Gastroesophageal sphincter (tissue), 4 donors: ENCODE results near the gene HEMGN. TPM values are rescaled to one million over a fixed set of nuclear protein-coding genes. Genes with fewer than 3 reads are reported as not detected.

Source experiments
- ATAC-seq: fragments of 150-250 bp; one replicate; pipeline ENCODE4 v1.9.1; 2016; ENCODE audit warnings: mild to moderate bottlenecking, moderate library complexity
- H3K27ac ChIP-seq, 4 donors: fragments of 200-600 bp; sonication (generic) in 3 of 4; 1 replicate in 3 of 4; 2 replicates in 1 of 4; pipeline ENCODE4 v1.5.1; 2016 to 2019
- H3K27me3 ChIP-seq: fragments of 200-600 bp; sonication (generic); one replicate; pipeline ENCODE4 v1.5.1; 2019
- H3K36me3 ChIP-seq, 2 donors: fragments of 200-600 bp; sonication (generic); one replicate each; pipeline ENCODE4 v1.5.1; 2019; ENCODE audit warnings: control low read depth in 1 of 2
- H3K4me1 ChIP-seq, 3 donors: fragments of 200-600 bp; sonication (generic); 1 replicate in 2 of 3; 2 replicates in 1 of 3; pipeline ENCODE4 v1.5.1; 2016 to 2019; ENCODE audit warnings: control low read depth in 2 of 3
- H3K4me3 ChIP-seq, 2 donors: fragments of 200-600 bp; sonication (generic); one replicate each; pipeline ENCODE4 v1.5.1; 2019; ENCODE audit warnings: mild to moderate bottlenecking in 1 of 2, moderate library complexity in 1 of 2
- H3K9me3 ChIP-seq, 3 donors: fragments of 200-600 bp; sonication (generic); one replicate each; pipeline ENCODE4 v1.5.1; 2017 to 2019; ENCODE audit warnings: control low read depth in 2 of 3
- EP300 ChIP-seq: sonication (generic); formaldehyde crosslinking; IDR thresholded peaks from one replicate; pipeline ENCODE4 v1.6.1; 2017; ENCODE audit warnings: antibody characterized with exemption, mild to moderate bottlenecking
- POLR2A ChIP-seq, 2 donors: fragments of 450-650 bp; IDR thresholded peaks; one replicate each; pipeline ENCODE4 v1.6.1; 2017; ENCODE audit warnings: antibody characterized with exemption in 2 of 2, mild to moderate bottlenecking in 2 of 2, moderate library complexity in 1 of 2
- POLR2AphosphoS5 ChIP-seq: sonication (generic); formaldehyde crosslinking; IDR thresholded peaks from one replicate; pipeline ENCODE4 v1.6.1; 2017; ENCODE audit warnings: antibody characterized with exemption
- WGBS, 2 donors: methylation state at CpG; one replicate each; pipeline ENCODE4 v1.1.5; 2018; ENCODE audit warnings: low coverage in 1 of 2; 5-methylcytosine and 5-hydroxymethylcytosine counted together
- total RNA-seq, 4 donors: library from RNA; depleted of rRNA; stranded (reverse); fragments of >200 nt; gene quantifications; one replicate each; pipeline ENCODE4 v1.1.0, GENCODE V29; 2016
- TF ChIP-seq, protein P1 (sequence below), 4 experiments: fragments of 200-600 bp in 2 of 4; fragments of 450-650 bp in 2 of 4; sonication (generic) in 1 of 4; IDR thresholded peaks; one replicate each; pipeline ENCODE4 v1.5.1; 2017 to 2019; ENCODE audit warnings: antibody characterized with exemption in 4 of 4, mild to moderate bottlenecking in 2 of 4, moderate library complexity in 2 of 4

Gene HEMGN
- total RNA-seq, 4 donors from 2014 or later: not detected

DNA sequence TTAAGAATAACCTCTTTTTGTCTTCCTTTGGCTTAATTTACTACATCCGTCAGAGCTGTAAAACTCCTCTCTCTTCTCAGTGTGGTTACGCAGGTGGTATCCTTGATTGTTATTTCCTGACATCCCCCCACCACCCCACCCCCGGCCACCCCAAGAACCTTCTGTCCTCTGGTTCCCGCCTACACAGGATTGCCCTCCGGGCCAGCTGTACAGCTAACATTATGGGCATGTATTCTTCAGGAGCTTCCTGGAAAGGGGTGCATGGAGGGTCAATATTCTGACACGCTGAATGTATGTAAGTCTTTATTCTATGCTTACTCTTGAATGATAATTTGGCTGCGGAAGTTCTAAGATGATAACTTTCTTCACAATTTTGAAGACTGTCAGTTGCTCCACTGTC is 32.2 kb upstream of the HEMGN start:
- no peak overlapping the region for H3K27ac ChIP-seq
- H3K4me3 ChIP-seq: no peak overlapping the region
- H3K4me1 ChIP-seq: no peaks in the 10 kb centered on the region
- H3K27me3 ChIP-seq: peaks cover 39% of the 10 kb centered on the region
- H3K36me3 ChIP-seq: no peaks in the 10 kb centered on the region
- no peak for ATAC-seq
- 56 to 76% methylated on average over 2 to 4 of the region's 7 CpGs for WGBS, 2 donors
- no peaks in the 10 kb centered on the region for H3K9me3 ChIP-seq
- TF ChIP-seq POLR2AphosphoS5: no peak
- no peak for TF ChIP-seq POLR2A (IDR thresholded peaks at IDR 0.05)
- no peak for TF ChIP-seq EP300
- TF ChIP-seq, protein P1, sequence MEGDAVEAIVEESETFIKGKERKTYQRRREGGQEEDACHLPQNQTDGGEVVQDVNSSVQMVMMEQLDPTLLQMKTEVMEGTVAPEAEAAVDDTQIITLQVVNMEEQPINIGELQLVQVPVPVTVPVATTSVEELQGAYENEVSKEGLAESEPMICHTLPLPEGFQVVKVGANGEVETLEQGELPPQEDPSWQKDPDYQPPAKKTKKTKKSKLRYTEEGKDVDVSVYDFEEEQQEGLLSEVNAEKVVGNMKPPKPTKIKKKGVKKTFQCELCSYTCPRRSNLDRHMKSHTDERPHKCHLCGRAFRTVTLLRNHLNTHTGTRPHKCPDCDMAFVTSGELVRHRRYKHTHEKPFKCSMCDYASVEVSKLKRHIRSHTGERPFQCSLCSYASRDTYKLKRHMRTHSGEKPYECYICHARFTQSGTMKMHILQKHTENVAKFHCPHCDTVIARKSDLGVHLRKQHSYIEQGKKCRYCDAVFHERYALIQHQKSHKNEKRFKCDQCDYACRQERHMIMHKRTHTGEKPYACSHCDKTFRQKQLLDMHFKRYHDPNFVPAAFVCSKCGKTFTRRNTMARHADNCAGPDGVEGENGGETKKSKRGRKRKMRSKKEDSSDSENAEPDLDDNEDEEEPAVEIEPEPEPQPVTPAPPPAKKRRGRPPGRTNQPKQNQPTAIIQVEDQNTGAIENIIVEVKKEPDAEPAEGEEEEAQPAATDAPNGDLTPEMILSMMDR (IDR thresholded peaks at IDR 0.05): no peak

DNA sequence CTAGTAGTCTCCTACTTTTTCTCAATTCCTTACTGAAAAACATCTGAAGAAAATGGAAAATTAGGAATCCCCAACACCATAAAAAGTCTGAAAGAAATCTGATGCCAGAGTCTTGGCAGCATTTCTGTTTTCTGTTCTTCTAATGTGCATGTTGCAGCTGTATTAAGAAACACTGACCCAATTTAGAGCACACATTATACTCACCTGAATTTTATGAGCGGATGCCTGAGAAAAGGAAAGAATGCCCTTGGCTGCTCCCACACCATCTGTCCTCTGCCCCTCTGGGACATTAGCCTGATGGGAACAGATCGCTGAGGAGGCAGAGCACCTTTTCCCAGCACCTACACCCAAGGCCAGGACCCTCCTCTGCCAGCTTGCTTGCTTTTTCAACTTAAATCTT is 31.0 kb upstream of the HEMGN start:
- Histone ChIP-seq H3K4me1 (no peaks in the 10 kb centered on the region), H3K36me3 (no peaks in the 10 kb centered on the region), H3K9me3 (no peaks in the 10 kb centered on the region), H3K27me3 (peaks cover 39% of the 10 kb centered on the region), H3K27ac (no peak overlapping the region), H3K4me3 (no peak overlapping the region)
- TF ChIP-seq, protein P1 (IDR thresholded peaks at IDR 0.05): no peak
- TF ChIP-seq POLR2A (IDR thresholded peaks at IDR 0.05) (no peak), EP300 (no peak), POLR2AphosphoS5 (no peak)
- WGBS, 2 donors: 73 to 86% methylated on average over 1 to 2 of the region's 2 CpGs
- no peak for ATAC-seq

DNA sequence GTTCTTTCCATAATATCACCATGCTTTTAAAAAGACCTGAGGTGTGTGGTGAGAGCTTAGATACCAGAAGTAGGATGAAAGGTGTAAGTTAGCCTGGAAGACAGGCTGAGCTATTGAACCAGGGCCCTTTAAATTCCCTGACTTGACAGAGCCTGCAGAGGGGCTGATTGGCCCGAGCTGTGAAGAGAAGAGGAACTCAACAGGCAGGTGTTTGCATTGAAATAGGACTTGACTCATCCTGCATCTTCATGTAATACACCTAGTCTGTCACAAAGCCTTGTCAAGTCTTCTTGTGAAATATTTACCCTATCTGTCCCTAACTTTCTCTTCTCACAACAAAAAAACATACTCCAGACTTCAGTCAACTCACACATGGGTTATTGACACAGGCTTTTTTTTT is 28.5 kb upstream of the HEMGN start:
- H3K4me3 ChIP-seq: no peak overlapping the region
- H3K4me1 ChIP-seq: no peaks in the 10 kb centered on the region
- H3K27ac ChIP-seq: no peak overlapping the region
- peaks cover 31% of the 10 kb centered on the region for H3K27me3 ChIP-seq
- ATAC-seq: no peak
- 6 to 14% methylated on average over 1 of the region's 1 CpG for WGBS, 2 donors
- TF ChIP-seq POLR2A (IDR thresholded peaks at IDR 0.05): no peak
- TF ChIP-seq POLR2AphosphoS5: no peak
- no peak for TF ChIP-seq EP300
- TF ChIP-seq, protein P1 (IDR thresholded peaks at IDR 0.05): no peak
- H3K9me3 ChIP-seq: no peaks in the 10 kb centered on the region
- H3K36me3 ChIP-seq: no peaks in the 10 kb centered on the region

DNA sequence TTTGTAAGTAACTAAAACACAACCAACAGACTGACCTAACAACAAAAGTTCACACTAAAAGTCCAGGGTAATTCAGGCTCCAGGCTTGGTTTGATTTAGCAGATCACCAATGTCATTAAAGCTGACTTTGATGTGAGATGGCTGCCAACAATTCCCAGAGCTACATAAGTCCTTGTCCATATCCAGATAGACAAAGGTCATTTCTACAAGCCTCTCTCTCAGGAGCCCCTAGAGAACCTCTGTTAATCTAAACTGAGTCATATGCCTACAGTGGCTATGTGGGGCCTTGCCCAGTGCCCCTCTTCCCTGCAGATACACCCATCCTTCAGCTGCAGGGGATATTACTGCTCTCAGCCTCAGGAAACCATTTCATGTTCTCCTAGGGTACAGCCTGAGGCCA is 26.9 kb upstream of the HEMGN start:
- no peak for ATAC-seq
- Histone ChIP-seq H3K36me3 (no peaks in the 10 kb centered on the region), H3K27me3 (peaks cover 22% of the 10 kb centered on the region), H3K27ac (no peak overlapping the region), H3K9me3 (no peaks in the 10 kb centered on the region), H3K4me3 (no peak overlapping the region), H3K4me1 (no peaks in the 10 kb centered on the region)
- TF ChIP-seq POLR2A (IDR thresholded peaks at IDR 0.05): no peak

DNA sequence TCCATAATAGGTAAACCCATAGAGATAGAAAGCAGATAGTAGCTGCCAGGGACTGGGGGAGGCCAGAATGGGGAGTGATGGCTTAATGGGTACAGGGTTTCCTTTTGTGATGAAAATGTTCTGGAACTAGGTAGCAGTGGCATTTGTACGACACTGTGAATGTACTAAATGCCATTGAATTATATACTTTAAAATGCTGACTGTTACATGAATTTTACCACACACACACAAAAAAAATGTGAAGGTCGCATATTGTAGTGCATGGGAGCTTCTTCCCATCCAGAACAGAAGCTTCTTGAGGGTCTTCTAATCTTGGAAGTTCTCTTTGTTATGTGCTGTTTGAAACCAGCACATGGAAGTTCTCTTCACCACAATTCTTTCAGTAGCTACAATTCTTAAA is 25.3 kb upstream of the HEMGN start:
- H3K4me3 ChIP-seq: no peak overlapping the region
- H3K27me3 ChIP-seq: peaks cover 14% of the 10 kb centered on the region
- no peaks in the 10 kb centered on the region for H3K4me1 ChIP-seq
- TF ChIP-seq POLR2A (IDR thresholded peaks at IDR 0.05) (no peak), EP300 (no peak), POLR2AphosphoS5 (no peak)
- no peak overlapping the region for H3K27ac ChIP-seq
- WGBS, 2 donors: 80% methylated on average over 2 of the region's 2 CpGs; no CpG with 5 or more reads in 1 of the 2 donors
- ATAC-seq: no peak
- H3K9me3 ChIP-seq: no peaks in the 10 kb centered on the region
- H3K36me3 ChIP-seq: no peaks in the 10 kb centered on the region

DNA sequence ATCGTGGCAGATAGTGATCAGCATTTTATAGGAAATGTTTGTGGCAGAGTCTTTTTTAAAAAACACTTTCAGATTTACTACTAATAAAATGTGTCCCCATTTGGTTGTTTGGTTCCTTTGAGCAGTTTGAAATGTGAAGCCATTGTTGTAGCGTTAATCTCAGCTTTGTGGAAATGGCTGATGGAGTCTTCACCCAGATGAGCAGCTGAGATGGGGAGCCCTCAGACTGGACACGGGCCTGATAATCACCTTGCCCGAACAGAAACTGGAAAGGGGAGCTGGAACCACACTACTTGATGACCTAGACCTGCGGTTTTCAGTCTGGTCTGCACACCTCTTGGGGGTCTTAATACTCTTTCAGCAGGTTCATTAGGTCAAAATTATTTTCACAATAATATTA is 24.6 kb upstream of the HEMGN start:
- Histone ChIP-seq H3K27me3 (peaks cover 8% of the 10 kb centered on the region), H3K27ac (no peak overlapping the region), H3K4me3 (no peak overlapping the region), H3K36me3 (no peaks in the 10 kb centered on the region), H3K9me3 (no peaks in the 10 kb centered on the region), H3K4me1 (no peaks in the 10 kb centered on the region)
- ATAC-seq: no peak
- no peak for TF ChIP-seq POLR2AphosphoS5
- TF ChIP-seq, protein P1 (IDR thresholded peaks at IDR 0.05): no peak
- TF ChIP-seq EP300: no peak
- 79 to 89% methylated on average over 5 of the region's 5 CpGs for WGBS, 2 donors
